PC-3 (cell line): ENCODE data around the gene C12orf57.

Source experiments
- EZH2 ChIP-seq: fragments of 300-600 bp; sonication (generic); IDR thresholded peaks from one replicate; pipeline ENCODE4 v1.6.1; 2017; ENCODE audit warnings: antibody characterized with exemption, mild to moderate bottlenecking, low read length; ENCODE audit not compliant: unreplicated experiment
- TF ChIP-seq, protein P1 (sequence below): fragments of 300-600 bp; sonication (generic); conservative IDR thresholded peaks from 2 replicates; pipeline ENCODE4 v1.5.1; 2017; ENCODE audit warnings: antibody characterized with exemption, low read depth, mild to moderate bottlenecking, low read length

GRCh38 chr12:6951551-6952120, 7.8 kb downstream of the C12orf57 start:
- TF ChIP-seq EZH2: no peak
- TF ChIP-seq, protein P1, sequence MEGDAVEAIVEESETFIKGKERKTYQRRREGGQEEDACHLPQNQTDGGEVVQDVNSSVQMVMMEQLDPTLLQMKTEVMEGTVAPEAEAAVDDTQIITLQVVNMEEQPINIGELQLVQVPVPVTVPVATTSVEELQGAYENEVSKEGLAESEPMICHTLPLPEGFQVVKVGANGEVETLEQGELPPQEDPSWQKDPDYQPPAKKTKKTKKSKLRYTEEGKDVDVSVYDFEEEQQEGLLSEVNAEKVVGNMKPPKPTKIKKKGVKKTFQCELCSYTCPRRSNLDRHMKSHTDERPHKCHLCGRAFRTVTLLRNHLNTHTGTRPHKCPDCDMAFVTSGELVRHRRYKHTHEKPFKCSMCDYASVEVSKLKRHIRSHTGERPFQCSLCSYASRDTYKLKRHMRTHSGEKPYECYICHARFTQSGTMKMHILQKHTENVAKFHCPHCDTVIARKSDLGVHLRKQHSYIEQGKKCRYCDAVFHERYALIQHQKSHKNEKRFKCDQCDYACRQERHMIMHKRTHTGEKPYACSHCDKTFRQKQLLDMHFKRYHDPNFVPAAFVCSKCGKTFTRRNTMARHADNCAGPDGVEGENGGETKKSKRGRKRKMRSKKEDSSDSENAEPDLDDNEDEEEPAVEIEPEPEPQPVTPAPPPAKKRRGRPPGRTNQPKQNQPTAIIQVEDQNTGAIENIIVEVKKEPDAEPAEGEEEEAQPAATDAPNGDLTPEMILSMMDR: no peak
